ENCODE data around the gene DYNC1H1.

DNA sequence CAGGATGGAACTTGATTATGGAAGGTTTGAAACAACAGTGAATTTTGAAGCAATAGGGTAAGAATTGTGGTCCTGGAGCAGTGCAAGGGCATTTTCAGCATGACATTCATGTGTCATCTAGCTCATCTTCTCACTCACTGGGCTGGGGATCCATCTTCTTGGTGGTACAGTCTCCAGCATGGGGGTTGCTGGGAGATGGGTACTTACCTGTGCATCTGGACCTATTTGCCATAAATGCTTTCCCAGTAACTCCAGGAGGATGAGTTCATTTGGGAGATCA is 115.3 kb downstream of the DYNC1H1 start:
- TF ChIP-seq POLR2A (IDR thresholded peaks at IDR 0.05): no peak
- no peak for TF ChIP-seq POLR2AphosphoS5 (IDR thresholded peaks at IDR 0.05)
- TF ChIP-seq, protein P1, sequence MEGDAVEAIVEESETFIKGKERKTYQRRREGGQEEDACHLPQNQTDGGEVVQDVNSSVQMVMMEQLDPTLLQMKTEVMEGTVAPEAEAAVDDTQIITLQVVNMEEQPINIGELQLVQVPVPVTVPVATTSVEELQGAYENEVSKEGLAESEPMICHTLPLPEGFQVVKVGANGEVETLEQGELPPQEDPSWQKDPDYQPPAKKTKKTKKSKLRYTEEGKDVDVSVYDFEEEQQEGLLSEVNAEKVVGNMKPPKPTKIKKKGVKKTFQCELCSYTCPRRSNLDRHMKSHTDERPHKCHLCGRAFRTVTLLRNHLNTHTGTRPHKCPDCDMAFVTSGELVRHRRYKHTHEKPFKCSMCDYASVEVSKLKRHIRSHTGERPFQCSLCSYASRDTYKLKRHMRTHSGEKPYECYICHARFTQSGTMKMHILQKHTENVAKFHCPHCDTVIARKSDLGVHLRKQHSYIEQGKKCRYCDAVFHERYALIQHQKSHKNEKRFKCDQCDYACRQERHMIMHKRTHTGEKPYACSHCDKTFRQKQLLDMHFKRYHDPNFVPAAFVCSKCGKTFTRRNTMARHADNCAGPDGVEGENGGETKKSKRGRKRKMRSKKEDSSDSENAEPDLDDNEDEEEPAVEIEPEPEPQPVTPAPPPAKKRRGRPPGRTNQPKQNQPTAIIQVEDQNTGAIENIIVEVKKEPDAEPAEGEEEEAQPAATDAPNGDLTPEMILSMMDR (IDR thresholded peaks at IDR 0.05): no peak
- no peak for TF ChIP-seq EP300 (IDR thresholded peaks at IDR 0.05)
